Skeletal muscle tissue (tissue), 4 donors: ENCODE results near the gene NTRK3. TPM values are rescaled to one million over a fixed set of nuclear protein-coding genes. Genes with fewer than 3 reads are reported as not detected.

Source experiments
- H3K27ac ChIP-seq: one replicate; pipeline ENCODE4 v1.7.0; 2013; ENCODE audit warnings: mild to moderate bottlenecking, low read depth, low read length, inconsistent platforms
- H3K27me3 ChIP-seq, 3 donors: one replicate each; pipeline ENCODE4 v1.7.0; 2013; ENCODE audit warnings: low read length in 3 of 3; ENCODE audit not compliant: control insufficient read depth in 3 of 3, insufficient read depth in 3 of 3
- H3K36me3 ChIP-seq, 3 donors: one replicate each; pipeline ENCODE4 v1.7.0; 2013; ENCODE audit warnings: low read length in 3 of 3; ENCODE audit not compliant: control insufficient read depth in 3 of 3, insufficient read depth in 3 of 3
- H3K4me1 ChIP-seq, 3 donors: one replicate each; pipeline ENCODE4 v1.7.0; 2013; ENCODE audit warnings: low read length in 3 of 3, mild to moderate bottlenecking in 3 of 3; ENCODE audit not compliant: control insufficient read depth in 3 of 3, insufficient read depth in 3 of 3
- H3K4me3 ChIP-seq, 3 donors: one replicate each; pipeline ENCODE4 v1.7.0; 2013; ENCODE audit warnings: low read length in 3 of 3
- H3K9ac ChIP-seq, 3 donors: one replicate each; pipeline ENCODE4 v1.7.0; 2013; ENCODE audit warnings: low read length in 3 of 3, mild to moderate bottlenecking in 3 of 3, moderate library complexity in 2 of 3, low read depth in 1 of 3
- H3K9me3 ChIP-seq, 3 donors: one replicate each; pipeline ENCODE4 v1.7.0; 2013; ENCODE audit warnings: low read length in 3 of 3; ENCODE audit not compliant: control insufficient read depth in 3 of 3
- total RNA-seq: library from RNA; depleted of rRNA; stranded (reverse); fragments of >200 nt; gene quantifications from one replicate; pipeline ENCODE4 v1.2.3, GENCODE V29; 2014
- donor health status: Osteomylitis.

Gene NTRK3
- total RNA-seq, 1 donor from 2014 or later: 6.8 TPM

DNA sequence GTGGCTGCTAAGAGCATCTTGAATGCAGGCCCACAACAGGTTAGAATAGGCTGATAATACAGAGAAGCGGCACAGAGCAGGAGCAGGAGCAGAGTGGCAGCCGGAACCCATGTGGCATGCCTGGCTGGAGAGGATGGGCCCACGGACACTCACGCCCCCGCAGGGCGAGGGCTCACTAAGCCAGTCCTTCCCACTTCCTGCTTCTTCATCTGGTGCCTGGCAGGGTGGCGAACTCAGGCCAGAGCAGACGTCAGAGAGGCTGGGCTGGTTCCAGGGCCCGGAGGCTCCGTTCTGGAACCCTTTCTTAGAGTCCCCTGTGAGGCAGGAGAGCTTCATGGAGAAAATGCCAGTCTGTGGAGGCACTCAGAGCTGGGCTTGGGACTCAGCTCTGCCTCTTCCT is 195.1 kb downstream of the NTRK3 start:
- Histone ChIP-seq H3K4me1 (no peaks in the 10 kb centered on the region), H3K27me3 (peaks cover 0 to 4% (median 0%) of the 10 kb centered on the region in 3 donors), H3K36me3 (no peaks in the 10 kb centered on the region), H3K27ac (no peak overlapping the region), H3K9me3 (no peaks in the 10 kb centered on the region), H3K4me3 (no peak overlapping the region), H3K9ac (no peak overlapping the region)

DNA sequence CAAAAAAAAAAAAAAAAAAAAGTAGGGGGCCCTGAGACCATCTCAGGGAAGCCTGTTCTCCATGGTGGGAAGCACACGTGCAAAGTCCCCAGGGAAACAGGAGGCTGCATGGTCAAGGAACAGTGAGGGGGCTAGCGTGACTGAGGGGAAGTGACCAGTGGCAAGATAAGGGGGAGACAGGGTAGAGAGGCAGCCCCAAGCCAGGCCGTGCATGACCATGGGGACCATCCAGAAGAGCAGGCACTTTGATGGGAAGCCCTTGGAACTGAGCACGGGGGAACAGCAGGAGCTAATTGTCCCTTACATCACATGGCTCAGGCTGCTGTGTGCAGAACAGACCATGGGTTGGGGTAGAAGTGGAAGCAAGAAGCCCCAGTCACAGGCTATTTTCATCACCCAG is 196.2 kb downstream of the NTRK3 start:
- H3K27ac ChIP-seq: no peak overlapping the region
- peaks cover 0 to 4% (median 0%) of the 10 kb centered on the region in 3 donors for H3K27me3 ChIP-seq
- H3K9me3 ChIP-seq: no peaks in the 10 kb centered on the region
- H3K4me3 ChIP-seq: no peak overlapping the region
- H3K36me3 ChIP-seq: no peaks in the 10 kb centered on the region
- H3K4me1 ChIP-seq: no peaks in the 10 kb centered on the region
- H3K9ac ChIP-seq: no peak overlapping the region

DNA sequence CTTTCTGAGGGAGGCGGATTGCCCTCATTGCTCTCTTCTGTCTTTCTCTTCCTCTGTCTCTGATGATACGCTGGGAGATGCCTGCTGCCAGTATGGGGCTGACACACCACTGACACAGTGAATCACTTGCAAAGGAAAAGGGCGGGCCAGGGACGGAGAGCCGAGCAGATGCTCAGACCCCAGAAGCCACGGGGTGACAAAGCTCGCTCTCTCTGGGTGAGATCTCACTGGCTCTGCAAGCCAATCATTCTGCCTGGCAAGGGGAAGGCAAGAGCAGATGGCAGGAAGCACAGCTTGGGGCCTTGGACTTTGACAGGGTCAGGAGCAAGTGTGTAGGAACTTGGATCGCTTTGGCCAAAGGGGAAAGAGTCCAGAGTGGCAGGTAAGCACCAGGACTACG is 198.7 kb downstream of the NTRK3 start:
- Histone ChIP-seq H3K27me3 (peaks cover 0 to 4% (median 0%) of the 10 kb centered on the region in 3 donors), H3K4me3 (no peak overlapping the region), H3K4me1 (no peaks in the 10 kb centered on the region), H3K27ac (no peak overlapping the region), H3K9ac (no peak overlapping the region), H3K9me3 (no peaks in the 10 kb centered on the region), H3K36me3 (no peaks in the 10 kb centered on the region)

- no peak overlapping the region for H3K4me3 ChIP-seq
- no peaks in the 10 kb centered on the region for H3K9me3 ChIP-seq
- no peak overlapping the region for H3K9ac ChIP-seq
- no peaks in the 10 kb centered on the region for H3K27me3 ChIP-seq
- no peaks in the 10 kb centered on the region for H3K36me3 ChIP-seq
- no peak overlapping the region for H3K27ac ChIP-seq
- no peaks in the 10 kb centered on the region for H3K4me1 ChIP-seq
These were observed 207.0 kb downstream of the NTRK3 start for GRCh38 chr15:88049506-88049905.

- H3K27ac ChIP-seq: no peak overlapping the region
- no peak overlapping the region for H3K4me3 ChIP-seq
- H3K36me3 ChIP-seq: no peaks in the 10 kb centered on the region
- no peaks in the 10 kb centered on the region for H3K4me1 ChIP-seq
- no peaks in the 10 kb centered on the region for H3K27me3 ChIP-seq
- H3K9ac ChIP-seq: no peak overlapping the region
- no peaks in the 10 kb centered on the region for H3K9me3 ChIP-seq
These were observed 207.8 kb downstream of the NTRK3 start for GRCh38 chr15:88048755-88049154.

GRCh38 chr15:88048237-88048636 is 208.3 kb downstream of the NTRK3 start:
- Histone ChIP-seq H3K36me3 (no peaks in the 10 kb centered on the region), H3K9me3 (no peaks in the 10 kb centered on the region), H3K4me3 (no peak overlapping the region), H3K4me1 (no peaks in the 10 kb centered on the region), H3K27ac (no peak overlapping the region), H3K27me3 (no peaks in the 10 kb centered on the region), H3K9ac (no peak overlapping the region)

DNA sequence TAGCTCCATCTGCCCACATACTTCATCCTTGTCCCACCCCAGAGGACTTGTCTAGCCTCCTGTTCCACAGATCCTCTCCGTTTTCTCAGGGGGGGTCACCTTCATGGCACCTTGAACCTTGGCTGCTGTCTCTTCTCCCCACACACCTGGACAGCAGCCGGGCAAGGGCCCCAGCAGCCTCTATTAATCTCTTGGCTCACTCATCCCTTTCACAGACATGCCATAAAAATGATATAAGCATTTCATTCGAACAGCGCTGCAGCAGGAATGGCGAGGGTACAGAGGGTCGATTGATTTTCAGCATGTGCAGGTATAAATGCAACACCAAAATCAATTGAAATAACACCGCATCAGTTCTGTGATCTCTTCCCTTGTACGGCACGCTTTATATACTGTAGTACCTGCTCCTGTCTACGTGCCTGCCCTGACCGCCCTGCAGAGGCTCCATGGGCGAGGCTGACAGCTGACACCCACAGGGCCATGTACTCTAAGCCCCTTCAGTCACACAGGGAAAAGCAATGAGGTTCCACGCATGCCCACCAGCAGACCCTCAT is 209.9 kb downstream of the NTRK3 start:
- no peak overlapping the region for H3K27ac ChIP-seq
- H3K4me1 ChIP-seq: no peaks in the 10 kb centered on the region
- no peaks in the 10 kb centered on the region for H3K9me3 ChIP-seq
- H3K36me3 ChIP-seq: no peaks in the 10 kb centered on the region
- H3K9ac ChIP-seq: no peak overlapping the region
- no peaks in the 10 kb centered on the region for H3K27me3 ChIP-seq
- no peak overlapping the region for H3K4me3 ChIP-seq

DNA sequence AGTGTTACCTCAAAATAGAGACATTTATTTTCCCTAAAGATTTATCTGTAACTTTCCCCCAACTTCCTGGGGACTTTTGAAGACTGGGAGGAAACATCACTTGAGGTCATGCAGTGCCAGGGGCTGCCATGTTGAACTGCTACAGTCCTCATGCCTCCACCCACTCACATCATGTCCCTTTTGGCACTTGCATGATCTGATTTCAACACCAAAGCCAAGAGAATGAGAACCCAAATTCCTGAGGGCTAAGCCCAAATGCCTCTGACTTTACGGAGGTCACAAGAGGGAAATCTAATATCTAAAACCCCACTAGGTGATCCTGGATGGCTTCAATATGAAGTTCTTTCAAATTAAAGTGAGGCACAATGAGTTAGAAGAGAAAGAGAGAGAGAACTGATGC is 213.1 kb downstream of the NTRK3 start:
- Histone ChIP-seq H3K27ac (no peak overlapping the region), H3K4me1 (no peaks in the 10 kb centered on the region), H3K4me3 (no peak overlapping the region), H3K27me3 (no peaks in the 10 kb centered on the region), H3K9ac (no peak overlapping the region), H3K36me3 (no peaks in the 10 kb centered on the region), H3K9me3 (no peaks in the 10 kb centered on the region)

- Histone ChIP-seq H3K4me3 (no peak overlapping the region), H3K4me1 (no peaks in the 10 kb centered on the region), H3K9ac (no peak overlapping the region), H3K27me3 (no peaks in the 10 kb centered on the region), H3K36me3 (no peaks in the 10 kb centered on the region), H3K9me3 (no peaks in the 10 kb centered on the region), H3K27ac (no peak overlapping the region)
These were observed 214.5 kb downstream of the NTRK3 start for GRCh38 chr15:88042047-88042446.

DNA sequence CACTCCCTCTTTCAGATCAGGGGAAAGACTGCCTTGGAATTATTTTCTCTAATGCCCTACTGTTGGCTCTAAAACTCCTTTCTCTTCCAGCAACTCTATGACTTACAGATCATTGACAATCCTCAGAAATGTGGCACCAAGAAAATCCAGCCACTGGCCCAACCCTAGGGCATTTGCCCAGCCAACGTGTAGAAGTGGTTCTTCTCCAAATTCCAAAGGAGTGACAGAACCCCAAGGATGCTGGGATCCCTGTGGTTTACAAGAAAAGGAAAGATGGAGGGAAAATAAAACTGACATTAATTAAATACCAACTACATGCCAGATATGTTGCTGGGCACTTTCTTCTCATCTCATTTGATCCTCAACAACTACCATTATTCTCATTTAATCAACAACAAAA is 216.0 kb downstream of the NTRK3 start:
- no peaks in the 10 kb centered on the region for H3K36me3 ChIP-seq
- no peaks in the 10 kb centered on the region for H3K9me3 ChIP-seq
- no peaks in the 10 kb centered on the region for H3K4me1 ChIP-seq
- no peak overlapping the region for H3K9ac ChIP-seq
- no peak overlapping the region for H3K4me3 ChIP-seq
- H3K27ac ChIP-seq: no peak overlapping the region
- no peaks in the 10 kb centered on the region for H3K27me3 ChIP-seq

DNA sequence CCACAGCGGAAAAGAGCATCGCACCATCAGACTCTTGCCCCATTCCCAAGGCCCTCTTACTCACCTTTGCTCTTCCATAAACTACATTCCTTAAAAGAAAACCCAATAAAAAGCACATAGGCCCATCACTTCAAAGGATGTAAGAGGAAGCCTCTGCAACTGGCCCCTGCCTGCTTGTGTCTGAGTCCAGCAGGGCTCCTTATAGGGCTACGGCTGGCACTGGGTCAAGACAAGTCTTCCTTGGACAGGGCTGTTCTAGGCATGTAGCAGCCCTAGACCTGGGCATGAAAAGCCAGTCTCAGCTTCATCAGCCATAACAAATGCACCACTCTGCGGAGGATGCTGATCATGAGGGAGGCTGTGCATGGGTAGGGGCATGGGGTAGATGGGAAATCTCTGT is 218.3 kb downstream of the NTRK3 start:
- no peaks in the 10 kb centered on the region for H3K4me1 ChIP-seq
- no peak overlapping the region for H3K4me3 ChIP-seq
- no peaks in the 10 kb centered on the region for H3K27me3 ChIP-seq
- no peaks in the 10 kb centered on the region for H3K36me3 ChIP-seq
- H3K9ac ChIP-seq: no peak overlapping the region
- H3K27ac ChIP-seq: no peak overlapping the region
- H3K9me3 ChIP-seq: no peaks in the 10 kb centered on the region
